HepG2 (cell line): ENCODE results near the gene VGF. TPM values are rescaled to one million over a fixed set of nuclear protein-coding genes. Genes with fewer than 3 reads are reported as not detected.
A peak's percentile ranks its signal among the peaks of the same experiment; 100 is the strongest.

Experiments
- CSRNP1 ChIP-seq: sonication (generic); formaldehyde crosslinking; IDR thresholded peaks from 2 replicates; pipeline ENCODE4 v1.8.1; 2023; ENCODE audit warnings: mild to moderate bottlenecking, missing genetic modification reagents
- DPF2 ChIP-seq: sonication (generic); formaldehyde crosslinking; IDR thresholded peaks from 2 replicates; pipeline ENCODE4 v1.4.0; 2020; ENCODE audit warnings: mild to moderate bottlenecking, low read depth, missing genetic modification reagents, borderline replicate concordance
- ELK4 ChIP-seq: sonication (generic); formaldehyde crosslinking; IDR thresholded peaks from 2 replicates; pipeline ENCODE4 v1.9.0; 2021; ENCODE audit warnings: missing genetic modification reagents, borderline replicate concordance
- MTA3 ChIP-seq: sonication (generic); formaldehyde crosslinking; IDR thresholded peaks from 2 replicates; pipeline ENCODE4 v1.4.0; 2020; ENCODE audit warnings: missing genetic modification reagents
- NCOR1 ChIP-seq: fragments of 200-600 bp; sonication (generic); IDR thresholded peaks from 2 replicates; pipeline ENCODE4 v1.7.0; 2017; ENCODE audit warnings: antibody characterized with exemption, low read length, borderline replicate concordance
- NR1H2 ChIP-seq: sonication (generic); formaldehyde crosslinking; IDR thresholded peaks from 2 replicates; pipeline ENCODE4 v1.8.1; 2022; ENCODE audit warnings: low read depth, missing genetic modification reagents, borderline replicate concordance
- RAD21 ChIP-seq: fragments of 450-650 bp; formaldehyde crosslinking; IDR thresholded peaks from 2 replicates; pipeline ENCODE4 v1.5.0; 2020; ENCODE audit warnings: mild to moderate bottlenecking
- RELA ChIP-seq: sonication (generic); formaldehyde crosslinking; IDR thresholded peaks from 2 replicates; pipeline ENCODE4 v1.4.0; 2020; ENCODE audit warnings: missing genetic modification reagents
- SP4 ChIP-seq: sonication (generic); formaldehyde crosslinking; IDR thresholded peaks from 2 replicates; pipeline ENCODE4 v1.8.1; 2023; ENCODE audit warnings: mild to moderate bottlenecking, missing genetic modification reagents
- SPEN ChIP-seq: sonication (generic); formaldehyde crosslinking; IDR thresholded peaks from 2 replicates; pipeline ENCODE4 v1.5.1; 2020; ENCODE audit warnings: low read depth, mild to moderate bottlenecking, missing genetic modification reagents
- SRF ChIP-seq: IDR thresholded peaks from 2 replicates; pipeline ENCODE4 v1.6.1; 2011; ENCODE audit warnings: mild to moderate bottlenecking, low read depth, low read length, moderate library complexity
- SRSF9 ChIP-seq: fragments of 200-400 bp; formaldehyde crosslinking; IDR thresholded peaks from 2 replicates; pipeline ENCODE4 v1.6.1; 2018; ENCODE audit warnings: borderline replicate concordance, mild to moderate bottlenecking, low read depth, low read length; ENCODE audit not compliant: insufficient read depth, poor library complexity, severe bottlenecking
- TBX2 ChIP-seq: sonication (generic); formaldehyde crosslinking; IDR thresholded peaks from 2 replicates; pipeline ENCODE4 v1.5.0; 2020; ENCODE audit warnings: missing genetic modification reagents, mild to moderate bottlenecking, borderline replicate concordance
- WIZ ChIP-seq: sonication (generic); formaldehyde crosslinking; IDR thresholded peaks from 2 replicates; pipeline ENCODE4 v1.5.1; 2020; ENCODE audit warnings: mild to moderate bottlenecking, missing genetic modification reagents
- ZEB1 ChIP-seq: IDR thresholded peaks from 2 replicates; pipeline ENCODE4 v1.6.1; 2012; ENCODE audit warnings: mild to moderate bottlenecking, low read depth, inconsistent platforms; ENCODE audit not compliant: insufficient replicate concordance
- ZFP36 ChIP-seq: fragments of 150-350 bp; IDR thresholded peaks from 2 replicates; pipeline ENCODE4 v1.6.1; 2018; ENCODE audit warnings: borderline replicate concordance, low read length, low read depth; ENCODE audit not compliant: partially characterized antibody
- ZKSCAN8 ChIP-seq: IDR thresholded peaks from 2 replicates; pipeline ENCODE4 v1.6.1; 2016; ENCODE audit warnings: borderline replicate concordance, missing genetic modification reagents, missing compliant biosample characterization
- ZNF101 ChIP-seq: sonication (generic); formaldehyde crosslinking; IDR thresholded peaks from 2 replicates; pipeline ENCODE4 v1.4.0; 2020; ENCODE audit warnings: mild to moderate bottlenecking, low read depth, missing genetic modification reagents, borderline replicate concordance
- ZNF496 ChIP-seq: sonication (generic); formaldehyde crosslinking; IDR thresholded peaks from 2 replicates; pipeline ENCODE4 v1.8.1; 2023; ENCODE audit warnings: mild to moderate bottlenecking, moderate library complexity, missing genetic modification reagents; ENCODE audit not compliant: insufficient replicate concordance
- ZNF576 ChIP-seq: sonication (generic); formaldehyde crosslinking; IDR thresholded peaks from 2 replicates; pipeline ENCODE4 v1.4.0; 2020; ENCODE audit warnings: mild to moderate bottlenecking, missing genetic modification reagents
- ZNF614 ChIP-seq: IDR thresholded peaks from 2 replicates; pipeline ENCODE4 v1.6.1; 2018; ENCODE audit warnings: missing biosample characterization, missing genetic modification reagents, inconsistent platforms, borderline replicate concordance
- polyA plus RNA-seq, 8 experiments: library from polyadenylated mRNA; depleted of rRNA in 3 of 8; stranded (reverse) in 7 of 8; unstranded in 1 of 8; fragments of >200 nt; fragmentation: Illumina TruSeq in 4 of 8; extraction: Trizol in 4 of 8; gene quantifications; 2 replicates each; pipeline versions ENCODE4 v1.2.1 to v1.2.3, GENCODE V29; 2011 to 2016; ENCODE audit warnings: low read depth in 4 of 8, missing spikeins in 1 of 8, mixed read lengths in 1 of 8; ENCODE audit not compliant: insufficient read depth in 1 of 8
- total RNA-seq, 5 experiments: library from RNA; depleted of rRNA; stranded (reverse); fragments of >200 nt; fragmentation: Illumina TruSeq; extraction: Trizol; gene quantifications; 2 replicates each; pipeline ENCODE4 v1.2.3, GENCODE V29; 2016; ENCODE audit warnings: low read depth in 1 of 5

The VGF gene
- total and polyA plus RNA-seq, 2 of the 13 experiments (the other 11 are each of a cell fraction or from before 2014, with no cell fraction given) = 0.12 to 0.46 TPM

GRCh38 chr7:101165075-101165957 is at the start of gene VGF (continued):
- TF ChIP-seq CSRNP1 (CRISPR knock-in tag) (peak; percentile 97), ZNF496 (CRISPR knock-in tag) (no peak), RELA (CRISPR knock-in tag) (peak; percentile 85; the same call in 1 of the 2 replicates), ZFP36 (no peak), NR1H2 (CRISPR knock-in tag) (peak; percentile 94), SP4 (CRISPR knock-in tag) (peak; percentile 92), SRF (peak; percentile 83), ZNF576 (peak; percentile 82; the same call in 1 of the 2 replicates), ELK4 (peak; percentile 81; the same call in 1 of the 2 replicates), ZEB1 (no peak), MTA3 (CRISPR knock-in tag) (0 out of 2 replicates have a peak, but pooled peaks have one; percentile 81), NCOR1 (no peak), SRSF9 (no peak), TBX2 (CRISPR knock-in tag) (peak; percentile 96), DPF2 (CRISPR knock-in tag) (no peak), ZNF101 (CRISPR knock-in tag) (peak; percentile 76; the same call in 1 of the 2 replicates), SPEN (CRISPR knock-in tag) (peak; percentile 94), ZKSCAN8 (CRISPR knock-in tag) (peak; percentile 80; the same call in 1 of the 2 replicates), RAD21 (CRISPR knock-in tag) (peak; percentile 47), WIZ (CRISPR knock-in tag) (peak; percentile 99), ZNF614 (CRISPR knock-in tag) (peak; percentile 95; the same call in 1 of the 2 replicates)
